ENCODE data around the gene GTF3C1.

Gene GTF3C1

DNA sequence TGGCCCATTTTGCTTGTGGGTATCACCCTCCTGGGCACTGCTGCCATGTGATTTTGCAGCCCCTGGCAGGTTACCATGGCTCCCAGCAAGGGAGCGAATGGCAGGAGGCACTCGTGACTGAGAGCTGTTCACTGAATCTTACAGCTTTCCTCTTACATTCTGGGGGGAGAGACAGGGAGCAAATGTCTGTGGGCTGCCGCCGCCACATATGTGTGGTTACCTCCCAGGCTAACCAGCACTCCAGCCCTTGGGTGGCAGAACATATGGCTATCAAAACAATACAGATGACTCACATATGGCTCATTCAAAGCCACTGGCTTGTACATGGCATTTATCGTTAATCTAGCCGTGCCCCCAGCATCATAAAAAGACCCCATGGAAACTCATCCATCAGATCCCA, 19.8 kb downstream of the GTF3C1 start (continued):
- TF ChIP-seq ZC3H10 (CRISPR knock-in tag; IDR thresholded peaks at IDR 0.05): no peak
- no peak for TF ChIP-seq GLIS3 (CRISPR knock-in tag; IDR thresholded peaks at IDR 0.05)
- TF ChIP-seq SNAI2 (CRISPR knock-in tag; IDR thresholded peaks at IDR 0.05): no peak
- TF ChIP-seq ZNF565 (CRISPR knock-in tag; conservative IDR thresholded peaks at IDR 0.05; ENCODE audit: low read depth): no peak
- TF ChIP-seq CSDC2 (CRISPR knock-in tag; IDR thresholded peaks at IDR 0.05): no peak

DNA sequence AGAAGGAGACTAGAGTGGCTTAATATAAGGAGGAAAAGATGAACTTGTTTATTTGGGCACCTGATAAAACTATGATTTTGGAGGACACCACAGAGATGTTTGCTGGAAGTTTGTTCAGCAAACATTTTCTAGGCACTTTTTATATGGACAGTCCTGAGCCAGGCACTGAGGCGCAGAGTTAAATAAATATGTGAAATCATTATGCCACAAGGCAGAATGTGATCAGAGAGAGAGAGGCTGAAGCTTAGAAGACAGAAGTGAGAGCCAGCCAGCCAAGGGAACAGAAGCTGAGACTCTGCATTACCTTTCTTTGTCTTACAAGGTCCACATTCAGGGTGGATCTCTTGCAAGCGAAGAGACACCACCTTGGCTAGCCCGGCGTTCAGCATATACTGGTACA, 21.4 kb downstream of the GTF3C1 start:
- no peak for ATAC-seq
- no peak for TF ChIP-seq TCF4 (CRISPR knock-in tag; IDR thresholded peaks at IDR 0.05; ENCODE audit: borderline replicate concordance)
- TF ChIP-seq, protein P1, sequence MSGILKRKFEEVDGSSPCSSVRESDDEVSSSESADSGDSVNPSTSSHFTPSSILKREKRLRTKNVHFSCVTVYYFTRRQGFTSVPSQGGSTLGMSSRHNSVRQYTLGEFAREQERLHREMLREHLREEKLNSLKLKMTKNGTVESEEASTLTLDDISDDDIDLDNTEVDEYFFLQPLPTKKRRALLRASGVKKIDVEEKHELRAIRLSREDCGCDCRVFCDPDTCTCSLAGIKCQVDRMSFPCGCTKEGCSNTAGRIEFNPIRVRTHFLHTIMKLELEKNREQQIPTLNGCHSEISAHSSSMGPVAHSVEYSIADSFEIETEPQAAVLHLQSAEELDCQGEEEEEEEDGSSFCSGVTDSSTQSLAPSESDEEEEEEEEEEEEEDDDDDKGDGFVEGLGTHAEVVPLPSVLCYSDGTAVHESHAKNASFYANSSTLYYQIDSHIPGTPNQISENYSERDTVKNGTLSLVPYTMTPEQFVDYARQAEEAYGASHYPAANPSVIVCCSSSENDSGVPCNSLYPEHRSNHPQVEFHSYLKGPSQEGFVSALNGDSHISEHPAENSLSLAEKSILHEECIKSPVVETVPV (CRISPR knock-in tag; IDR thresholded peaks at IDR 0.05): no peak
- TF ChIP-seq ZFP30 (CRISPR knock-in tag; IDR thresholded peaks at IDR 0.05): no peak
- TF ChIP-seq ZNF565 (CRISPR knock-in tag; conservative IDR thresholded peaks at IDR 0.05; ENCODE audit: low read depth): no peak
- no peak for TF ChIP-seq ISL1 (CRISPR knock-in tag; IDR thresholded peaks at IDR 0.05)
- no peak for TF ChIP-seq RARB (CRISPR knock-in tag; IDR thresholded peaks at IDR 0.05)
- no peak for TF ChIP-seq SNAI2 (CRISPR knock-in tag; IDR thresholded peaks at IDR 0.05)
- TF ChIP-seq, protein P2, sequence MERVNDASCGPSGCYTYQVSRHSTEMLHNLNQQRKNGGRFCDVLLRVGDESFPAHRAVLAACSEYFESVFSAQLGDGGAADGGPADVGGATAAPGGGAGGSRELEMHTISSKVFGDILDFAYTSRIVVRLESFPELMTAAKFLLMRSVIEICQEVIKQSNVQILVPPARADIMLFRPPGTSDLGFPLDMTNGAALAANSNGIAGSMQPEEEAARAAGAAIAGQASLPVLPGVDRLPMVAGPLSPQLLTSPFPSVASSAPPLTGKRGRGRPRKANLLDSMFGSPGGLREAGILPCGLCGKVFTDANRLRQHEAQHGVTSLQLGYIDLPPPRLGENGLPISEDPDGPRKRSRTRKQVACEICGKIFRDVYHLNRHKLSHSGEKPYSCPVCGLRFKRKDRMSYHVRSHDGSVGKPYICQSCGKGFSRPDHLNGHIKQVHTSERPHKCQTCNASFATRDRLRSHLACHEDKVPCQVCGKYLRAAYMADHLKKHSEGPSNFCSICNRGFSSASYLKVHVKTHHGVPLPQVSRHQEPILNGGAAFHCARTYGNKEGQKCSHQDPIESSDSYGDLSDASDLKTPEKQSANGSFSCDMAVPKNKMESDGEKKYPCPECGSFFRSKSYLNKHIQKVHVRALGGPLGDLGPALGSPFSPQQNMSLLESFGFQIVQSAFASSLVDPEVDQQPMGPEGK (CRISPR knock-in tag; IDR thresholded peaks at IDR 0.05; ENCODE audit: borderline replicate concordance): no peak
- TF ChIP-seq ZNF70 (CRISPR knock-in tag; IDR thresholded peaks at IDR 0.05): no peak
- no peak for TF ChIP-seq ESRRG (CRISPR knock-in tag; IDR thresholded peaks at IDR 0.05)
- TF ChIP-seq BACH2 (CRISPR knock-in tag; IDR thresholded peaks at IDR 0.05; ENCODE audit: borderline replicate concordance): no peak
- no peak for TF ChIP-seq TOX (CRISPR knock-in tag; IDR thresholded peaks at IDR 0.05; ENCODE audit: borderline replicate concordance)
- TF ChIP-seq ZFP3 (CRISPR knock-in tag; IDR thresholded peaks at IDR 0.05): no peak
- TF ChIP-seq, protein P3, sequence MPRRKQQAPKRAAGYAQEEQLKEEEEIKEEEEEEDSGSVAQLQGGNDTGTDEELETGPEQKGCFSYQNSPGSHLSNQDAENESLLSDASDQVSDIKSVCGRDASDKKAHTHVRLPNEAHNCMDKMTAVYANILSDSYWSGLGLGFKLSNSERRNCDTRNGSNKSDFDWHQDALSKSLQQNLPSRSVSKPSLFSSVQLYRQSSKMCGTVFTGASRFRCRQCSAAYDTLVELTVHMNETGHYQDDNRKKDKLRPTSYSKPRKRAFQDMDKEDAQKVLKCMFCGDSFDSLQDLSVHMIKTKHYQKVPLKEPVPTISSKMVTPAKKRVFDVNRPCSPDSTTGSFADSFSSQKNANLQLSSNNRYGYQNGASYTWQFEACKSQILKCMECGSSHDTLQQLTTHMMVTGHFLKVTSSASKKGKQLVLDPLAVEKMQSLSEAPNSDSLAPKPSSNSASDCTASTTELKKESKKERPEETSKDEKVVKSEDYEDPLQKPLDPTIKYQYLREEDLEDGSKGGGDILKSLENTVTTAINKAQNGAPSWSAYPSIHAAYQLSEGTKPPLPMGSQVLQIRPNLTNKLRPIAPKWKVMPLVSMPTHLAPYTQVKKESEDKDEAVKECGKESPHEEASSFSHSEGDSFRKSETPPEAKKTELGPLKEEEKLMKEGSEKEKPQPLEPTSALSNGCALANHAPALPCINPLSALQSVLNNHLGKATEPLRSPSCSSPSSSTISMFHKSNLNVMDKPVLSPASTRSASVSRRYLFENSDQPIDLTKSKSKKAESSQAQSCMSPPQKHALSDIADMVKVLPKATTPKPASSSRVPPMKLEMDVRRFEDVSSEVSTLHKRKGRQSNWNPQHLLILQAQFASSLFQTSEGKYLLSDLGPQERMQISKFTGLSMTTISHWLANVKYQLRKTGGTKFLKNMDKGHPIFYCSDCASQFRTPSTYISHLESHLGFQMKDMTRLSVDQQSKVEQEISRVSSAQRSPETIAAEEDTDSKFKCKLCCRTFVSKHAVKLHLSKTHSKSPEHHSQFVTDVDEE (CRISPR knock-in tag; IDR thresholded peaks at IDR 0.05): no peak
- TF ChIP-seq PPARA (CRISPR knock-in tag; IDR thresholded peaks at IDR 0.05; ENCODE audit: borderline replicate concordance): no peak

DNA sequence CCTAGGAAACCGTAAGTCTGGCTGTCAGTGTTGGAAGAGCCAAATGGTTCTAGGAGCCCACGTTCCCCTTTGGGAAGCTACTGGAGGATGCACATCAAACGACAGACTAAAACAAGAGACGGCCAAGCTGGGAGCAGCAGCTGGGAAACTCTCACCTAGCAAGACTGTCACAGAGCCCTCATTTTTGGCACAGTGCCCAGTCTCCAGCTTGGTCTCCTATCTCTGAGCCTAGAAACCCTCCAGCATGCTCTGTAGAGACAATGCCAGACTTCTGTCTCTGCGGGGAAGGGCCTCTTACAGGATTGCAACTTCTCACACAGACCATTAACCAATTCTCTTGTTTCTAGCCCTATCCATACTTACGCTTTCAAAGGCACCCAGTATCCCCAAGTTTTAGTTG, 23.5 kb downstream of the GTF3C1 start:
- no peak for TF ChIP-seq TCF4 (CRISPR knock-in tag; IDR thresholded peaks at IDR 0.05; ENCODE audit: borderline replicate concordance)
- TF ChIP-seq, protein P4, sequence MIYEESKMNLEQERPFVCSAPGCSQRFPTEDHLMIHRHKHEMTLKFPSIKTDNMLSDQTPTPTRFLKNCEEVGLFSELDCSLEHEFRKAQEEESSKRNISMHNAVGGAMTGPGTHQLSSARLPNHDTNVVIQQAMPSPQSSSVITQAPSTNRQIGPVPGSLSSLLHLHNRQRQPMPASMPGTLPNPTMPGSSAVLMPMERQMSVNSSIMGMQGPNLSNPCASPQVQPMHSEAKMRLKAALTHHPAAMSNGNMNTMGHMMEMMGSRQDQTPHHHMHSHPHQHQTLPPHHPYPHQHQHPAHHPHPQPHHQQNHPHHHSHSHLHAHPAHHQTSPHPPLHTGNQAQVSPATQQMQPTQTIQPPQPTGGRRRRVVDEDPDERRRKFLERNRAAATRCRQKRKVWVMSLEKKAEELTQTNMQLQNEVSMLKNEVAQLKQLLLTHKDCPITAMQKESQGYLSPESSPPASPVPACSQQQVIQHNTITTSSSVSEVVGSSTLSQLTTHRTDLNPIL (CRISPR knock-in tag; IDR thresholded peaks at IDR 0.05; ENCODE audit: low read depth): no peak
- no peak for TF ChIP-seq SNAI2 (CRISPR knock-in tag; IDR thresholded peaks at IDR 0.05)
- TF ChIP-seq ISL1 (CRISPR knock-in tag; IDR thresholded peaks at IDR 0.05): no peak
- no peak for TF ChIP-seq ZFP30 (CRISPR knock-in tag; IDR thresholded peaks at IDR 0.05)
- TF ChIP-seq, protein P1 (CRISPR knock-in tag; IDR thresholded peaks at IDR 0.05): no peak
- no peak for TF ChIP-seq OSR1 (CRISPR knock-in tag; IDR thresholded peaks at IDR 0.05)
- ATAC-seq: no peak

DNA sequence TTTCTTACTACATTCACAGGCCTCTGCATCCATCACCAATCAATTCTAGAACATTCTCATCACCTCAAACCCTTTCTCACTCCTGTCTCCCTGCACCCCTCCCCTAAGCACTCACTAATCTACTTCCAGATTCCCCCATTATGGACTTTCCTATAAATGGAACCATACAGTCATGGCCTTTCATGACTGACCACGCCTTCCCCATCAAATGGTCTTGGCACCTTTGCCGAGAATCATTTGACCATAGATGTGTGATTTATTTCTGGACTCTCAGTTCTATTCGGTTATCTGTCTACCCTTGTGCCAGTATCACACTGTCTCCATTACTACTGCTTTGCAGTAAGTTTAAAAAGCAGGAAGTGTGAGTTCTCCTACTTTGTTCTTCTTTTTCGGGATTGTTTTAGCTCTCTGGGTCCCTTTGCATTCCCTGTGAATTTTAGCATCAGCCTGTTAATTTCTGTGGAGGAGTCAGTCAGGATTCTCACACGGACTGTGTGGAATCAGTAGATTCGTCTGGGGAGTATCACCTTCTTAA, 27.5 kb downstream of the GTF3C1 start:
- no peak for ATAC-seq
- TF ChIP-seq, protein P2 (CRISPR knock-in tag; IDR thresholded peaks at IDR 0.05; ENCODE audit: borderline replicate concordance): no peak
- no peak for TF ChIP-seq ISL1 (CRISPR knock-in tag; IDR thresholded peaks at IDR 0.05)
- no peak for TF ChIP-seq SNAI2 (CRISPR knock-in tag; IDR thresholded peaks at IDR 0.05)
- no peak for TF ChIP-seq ARNTL (CRISPR knock-in tag; IDR thresholded peaks at IDR 0.05; ENCODE audit: borderline replicate concordance, low read depth)
- no peak for TF ChIP-seq ZNF70 (CRISPR knock-in tag; IDR thresholded peaks at IDR 0.05)
- TF ChIP-seq GLIS3 (CRISPR knock-in tag; IDR thresholded peaks at IDR 0.05): no peak
- no peak for TF ChIP-seq ZFP30 (CRISPR knock-in tag; IDR thresholded peaks at IDR 0.05)
- no peak for TF ChIP-seq ESRRG (CRISPR knock-in tag; IDR thresholded peaks at IDR 0.05)
- TF ChIP-seq, protein P3 (CRISPR knock-in tag; IDR thresholded peaks at IDR 0.05): no peak
